Left hindlimb (tissue), 1 donor: ENCODE measurements around the gene COLQ.
"Not testable (repeated sequence)": the region's sequence is repeated elsewhere in the genome, so short reads cannot be mapped to it uniquely, and the experiment has no call there.

Experiments
- DNase-seq: peaks from one replicate; pipeline ENCODE4 v3.0.0-alpha.2; 2018

Gene COLQ

DNA sequence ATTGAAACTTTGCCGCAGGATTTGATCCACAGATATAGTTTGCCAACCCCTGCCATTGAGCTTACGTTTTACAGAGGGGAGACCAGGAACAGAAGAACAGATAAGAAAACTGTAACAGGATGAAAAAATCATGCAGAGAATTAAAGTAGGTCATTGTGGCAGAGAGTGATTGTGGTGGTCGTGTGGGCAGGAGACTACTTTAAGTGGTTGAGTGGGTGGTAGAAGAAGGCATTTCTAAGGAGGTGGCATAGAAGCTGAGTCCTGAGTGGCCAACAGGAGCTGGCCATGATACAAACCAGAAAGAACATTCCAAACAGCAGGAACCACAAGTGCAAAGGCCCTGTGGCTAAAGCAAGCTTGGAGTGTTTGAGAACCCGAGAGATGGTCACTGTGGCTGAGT, 34.5 kb downstream of the COLQ start:
- no peak for DNase-seq

DNA sequence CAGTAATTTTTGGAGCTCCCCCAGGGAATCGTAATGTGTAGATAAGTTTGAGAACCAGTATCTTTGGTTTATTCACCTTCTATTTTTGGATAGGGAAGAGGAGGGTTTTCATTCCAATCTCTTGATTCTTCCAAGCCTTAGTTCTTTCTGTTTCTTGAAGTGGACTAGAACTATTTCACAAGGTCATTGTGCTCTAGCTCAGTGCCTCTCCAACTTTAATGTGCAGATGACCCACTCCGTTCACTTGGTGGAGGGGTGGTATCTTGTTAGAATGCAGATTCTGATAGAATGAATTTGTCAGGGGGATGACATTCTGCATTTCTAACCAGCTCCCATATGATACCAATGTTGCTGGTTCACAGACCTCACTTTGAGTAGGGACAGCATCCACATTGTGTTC, 35.5 kb downstream of the COLQ start:
- no peak for DNase-seq

DNA sequence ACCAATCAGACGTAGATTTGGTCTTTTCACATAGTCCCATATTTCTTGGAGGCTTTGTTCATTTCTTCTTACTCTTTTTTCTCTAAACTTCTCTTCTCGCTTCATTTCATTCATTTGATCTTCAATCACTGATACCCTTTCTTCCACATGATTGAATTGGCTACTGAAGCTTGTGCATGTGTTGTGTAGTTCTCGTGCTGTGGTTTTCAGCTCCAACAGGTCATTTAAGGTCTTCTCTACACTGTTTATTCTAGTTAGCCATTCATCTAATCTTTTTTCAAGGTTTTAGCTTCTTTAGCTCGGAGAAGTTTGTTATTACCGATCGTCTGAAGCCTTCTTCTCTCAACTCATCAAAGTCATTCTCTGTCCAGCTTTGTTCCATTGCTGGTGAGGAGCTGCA, 37.0 kb downstream of the COLQ start:
- not testable (repeated sequence) for DNase-seq

DNA sequence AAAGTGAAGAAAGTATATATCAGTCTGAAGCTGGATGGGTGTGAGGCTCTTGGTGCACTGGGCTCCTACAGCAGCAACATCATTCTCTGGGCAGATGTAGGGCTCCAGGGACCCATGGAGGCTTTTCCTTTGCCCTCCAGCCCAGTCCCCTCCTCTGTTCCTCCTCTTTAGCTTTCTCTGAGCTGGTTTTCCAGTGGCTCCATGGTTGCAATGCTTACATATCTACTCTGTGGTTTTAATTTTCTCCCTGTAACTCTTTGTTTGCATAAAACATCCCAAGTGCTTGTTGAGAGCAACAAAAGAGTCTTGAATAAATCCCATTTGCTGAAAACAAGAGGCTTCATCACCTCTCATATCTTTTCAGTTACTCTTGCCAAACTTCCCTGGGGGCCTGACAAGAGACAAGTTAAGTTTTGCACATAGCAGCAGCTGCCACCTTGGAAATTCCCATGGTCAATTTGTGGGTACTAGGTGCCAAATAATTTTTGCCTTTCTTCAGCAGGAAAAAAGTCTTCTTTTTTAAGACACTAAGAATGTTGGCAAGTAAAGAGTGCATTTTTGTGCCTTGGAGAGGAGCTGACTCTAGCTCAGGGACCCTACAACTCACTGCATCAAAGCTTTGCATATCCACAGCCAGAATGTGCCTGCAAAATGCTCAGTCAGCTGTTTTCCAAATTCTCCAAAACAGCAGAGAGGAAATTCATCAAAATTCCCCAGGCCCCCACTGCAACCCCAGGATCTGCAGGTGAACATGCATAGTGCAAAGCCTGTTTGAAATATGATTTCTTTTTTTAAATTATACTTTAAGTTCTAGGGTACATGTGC, 41.9 kb downstream of the COLQ start:
- DNase-seq = no peak

DNA sequence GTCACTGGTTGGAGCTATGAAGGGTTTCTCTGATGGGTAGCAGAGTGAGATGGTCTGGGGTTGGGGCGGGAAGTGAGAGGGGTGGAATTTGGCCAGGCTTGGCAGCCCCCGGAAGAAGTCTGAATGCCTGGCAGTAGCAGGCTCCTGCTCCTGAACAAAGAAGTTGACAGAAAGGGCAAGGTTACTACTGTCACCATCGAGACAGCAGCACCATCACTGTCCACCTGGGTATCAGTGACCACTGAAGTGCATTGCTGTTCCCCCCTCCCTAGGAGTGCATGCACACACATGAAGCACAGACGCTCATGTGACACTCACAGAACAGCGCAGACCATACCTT, 42.9 kb downstream of the COLQ start:
- DNase-seq = no peak

DNA sequence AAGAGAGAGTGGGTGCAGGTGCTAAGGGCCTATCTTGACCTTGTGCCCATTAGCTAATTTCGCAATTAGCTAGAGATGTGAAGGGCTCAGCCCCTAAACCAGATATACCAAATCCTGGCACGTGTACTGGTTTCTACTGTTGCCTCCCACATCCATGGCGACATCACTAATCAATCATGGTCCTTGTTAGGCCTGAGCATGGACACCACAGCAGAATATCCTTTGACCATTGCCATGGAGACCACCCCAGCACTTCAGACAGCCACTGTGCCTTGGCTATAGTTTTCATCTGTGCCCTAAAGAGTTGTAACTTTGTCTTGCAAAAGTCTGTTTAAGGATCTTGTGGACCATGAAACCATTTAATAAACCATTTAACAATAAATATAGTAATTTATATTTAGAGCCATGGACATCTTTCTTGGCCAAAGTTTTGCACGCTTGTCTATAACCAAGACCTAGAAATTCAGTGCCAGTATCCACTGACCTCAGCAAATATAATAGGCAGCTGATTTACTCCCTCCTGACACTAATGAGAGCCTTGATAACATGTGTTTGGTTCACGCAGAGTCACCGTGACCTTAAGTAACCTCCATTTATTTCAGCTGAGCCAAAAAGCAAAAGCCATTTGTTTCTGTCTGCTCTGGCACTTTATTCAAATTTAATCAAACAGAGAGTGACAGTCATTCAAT, 43.4 kb downstream of the COLQ start:
- DNase-seq = no peak

DNA sequence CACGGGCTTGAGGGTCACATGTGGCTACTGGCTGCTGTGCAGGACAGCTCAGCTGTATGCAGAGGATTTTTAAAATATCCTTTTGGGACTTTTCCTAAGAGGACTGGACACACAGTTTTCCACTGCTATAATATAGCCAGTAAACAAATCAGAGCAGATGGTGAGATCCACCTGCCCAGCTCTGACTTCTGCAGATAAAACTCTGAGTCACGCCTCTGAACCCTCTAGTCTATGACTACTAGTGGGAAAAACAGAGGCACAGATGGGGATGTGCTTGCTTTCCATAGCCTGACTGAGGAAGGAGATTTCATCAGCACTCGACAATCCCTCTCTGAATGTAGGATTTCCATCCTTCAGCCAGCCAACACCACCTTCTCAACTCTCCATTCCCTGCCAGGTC, 45.1 kb downstream of the COLQ start:
- no peak for DNase-seq

DNA sequence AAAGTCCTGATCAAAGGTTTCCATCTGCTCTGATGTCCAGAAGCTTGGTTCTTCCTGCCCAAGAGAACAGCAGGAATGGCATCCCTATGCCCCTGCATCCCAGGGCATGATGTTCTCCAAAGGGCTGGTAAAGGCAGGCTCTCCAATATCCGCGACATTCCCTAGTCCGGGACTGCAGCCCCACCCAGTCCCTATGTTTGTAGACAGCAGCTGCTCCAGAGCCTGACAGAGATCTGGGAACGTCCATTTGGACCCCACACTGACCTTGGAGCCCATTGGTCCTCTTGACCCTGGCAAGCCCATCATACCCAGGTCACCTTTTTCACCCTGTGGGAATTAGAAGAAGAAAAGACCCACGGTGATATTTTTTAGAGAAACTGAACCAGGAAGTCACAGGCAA, 46.3 kb downstream of the COLQ start:
- no peak for DNase-seq

DNA sequence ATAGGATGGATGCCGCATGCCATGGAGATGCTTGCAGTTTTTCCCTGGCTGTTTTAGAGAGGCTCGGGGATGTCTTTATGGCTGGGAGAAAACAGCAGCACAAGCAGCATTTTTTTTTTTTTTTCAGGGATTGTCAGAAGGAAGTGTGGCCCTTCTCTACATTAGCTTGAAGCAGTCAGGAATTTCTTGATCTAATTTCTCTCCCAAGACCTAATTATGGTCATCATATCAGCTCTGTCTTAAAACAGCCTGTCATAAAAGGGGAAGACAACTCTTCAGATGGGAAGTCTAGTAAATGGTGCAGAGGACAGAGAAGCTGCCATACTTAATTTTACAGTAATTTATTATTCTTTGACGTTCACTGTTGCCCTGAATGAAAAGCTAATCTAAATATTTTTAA, 49.6 kb downstream of the COLQ start:
- DNase-seq = no peak

DNA sequence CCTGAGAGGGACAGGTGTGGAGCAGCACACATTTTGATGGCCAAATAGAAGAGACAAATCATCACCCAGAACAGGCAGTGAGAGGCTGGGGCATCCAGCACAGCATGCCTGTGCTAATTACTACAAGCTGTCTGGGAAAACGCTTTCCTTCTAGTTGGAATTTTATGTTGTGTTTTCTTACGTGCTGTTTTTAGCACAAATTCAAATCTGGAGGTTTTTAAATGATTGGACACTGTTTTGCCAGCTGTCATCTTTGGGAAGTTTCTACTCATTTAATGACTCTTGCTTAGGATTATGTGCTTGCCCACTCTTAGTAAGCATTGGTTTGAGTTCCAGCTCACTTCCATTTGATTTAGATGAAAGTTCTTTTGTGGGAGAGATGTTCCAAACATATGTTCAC, 50.7 kb downstream of the COLQ start:
- no peak for DNase-seq

DNA sequence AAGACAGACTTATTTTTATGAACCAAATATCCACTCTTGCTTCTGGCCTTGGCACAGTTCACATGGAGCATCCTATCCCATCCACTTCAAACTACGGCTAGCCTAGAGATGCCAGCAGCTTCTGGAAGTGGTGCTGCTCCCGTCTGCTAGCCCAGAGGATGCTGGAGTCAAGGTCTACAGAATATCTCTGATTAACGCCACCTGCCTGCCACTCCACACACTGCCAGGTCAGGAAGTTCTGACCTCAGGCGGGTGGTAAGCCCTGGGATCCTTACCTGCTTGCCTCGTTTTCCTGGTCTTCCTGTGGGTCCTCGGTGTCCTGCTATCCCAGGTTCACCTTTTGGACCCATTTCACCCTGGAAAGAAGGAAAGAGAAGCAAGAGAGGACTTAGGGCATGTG, 51.2 kb downstream of the COLQ start:
- DNase-seq = no peak

DNA sequence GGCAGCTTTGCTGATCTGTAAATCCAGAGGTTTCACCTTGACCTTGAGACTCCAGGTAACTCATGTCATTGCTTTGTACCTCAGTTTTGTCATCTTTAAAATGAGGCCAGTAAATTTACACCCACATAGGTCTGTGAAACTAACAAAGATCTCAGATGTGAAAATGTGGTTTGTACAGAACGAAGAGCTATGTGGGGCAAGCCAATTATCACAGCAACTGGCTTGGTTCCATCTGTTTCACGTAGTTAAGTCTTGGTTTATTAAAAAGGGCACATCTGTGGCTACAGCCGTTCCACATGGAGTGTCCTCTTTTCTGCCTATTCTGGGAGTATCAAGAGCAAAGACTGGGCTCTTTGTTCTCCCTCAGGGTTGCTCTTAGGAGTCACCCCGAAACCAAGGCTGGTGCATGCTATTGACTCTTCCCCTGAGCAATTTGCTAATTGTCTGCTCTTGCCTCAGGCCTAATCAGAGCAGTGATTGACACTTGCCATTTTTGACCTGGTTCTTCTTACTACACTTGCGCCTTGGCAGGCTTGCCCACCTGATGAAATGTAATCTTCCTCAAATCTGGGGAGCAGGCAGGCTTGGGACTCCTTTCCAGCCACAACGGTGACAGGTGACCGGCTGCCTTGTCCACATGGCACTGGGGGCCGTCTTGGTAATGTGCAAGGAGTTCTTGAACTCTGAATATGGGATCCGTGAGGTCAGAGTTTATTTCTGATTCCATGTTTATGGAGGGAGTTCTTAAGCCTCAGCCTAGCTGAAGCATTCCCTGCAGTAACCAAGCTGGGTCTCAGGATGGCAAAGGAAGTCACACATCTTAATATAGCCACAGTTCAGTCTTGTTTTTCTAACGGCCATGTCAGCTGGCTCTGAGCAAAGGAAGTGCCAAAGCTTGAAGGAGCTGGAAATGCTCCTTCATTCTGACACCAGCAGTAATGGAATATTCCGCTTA, 54.0 kb downstream of the COLQ start:
- DNase-seq = no peak

DNA sequence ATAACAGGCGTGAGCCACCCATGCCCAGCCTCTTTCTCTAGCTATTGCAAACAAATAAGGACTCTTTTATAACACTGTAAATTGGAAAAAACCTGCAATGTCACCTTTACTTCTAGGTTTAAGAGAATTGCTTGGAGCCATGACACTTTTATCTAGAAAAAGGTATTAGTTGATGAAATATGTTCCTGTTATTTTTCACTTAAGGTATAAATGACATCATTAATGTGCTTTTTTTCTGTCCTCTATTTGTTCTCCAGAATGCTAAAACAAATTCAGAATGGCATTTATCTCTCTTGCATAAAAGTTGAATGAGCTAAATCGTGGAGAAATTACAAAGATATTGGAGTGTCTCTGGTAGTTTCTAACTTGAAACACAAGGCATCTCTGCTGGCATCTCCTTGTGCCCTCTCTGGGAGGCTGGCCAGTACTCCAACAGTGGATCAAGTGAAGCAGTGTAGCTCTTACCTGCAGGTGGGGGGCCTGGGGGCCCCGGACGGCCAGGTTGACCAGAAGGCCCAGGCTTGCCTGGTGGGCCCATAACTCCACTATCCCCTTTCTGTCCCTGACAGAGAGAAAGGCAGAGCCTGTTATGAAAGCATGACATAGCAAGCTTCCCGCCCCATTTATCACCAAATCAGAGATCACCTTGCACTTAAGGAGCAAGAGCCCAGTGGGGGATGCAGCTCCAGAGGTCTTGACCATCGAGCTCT, 55.5 kb downstream of the COLQ start:
- no peak for DNase-seq

DNA sequence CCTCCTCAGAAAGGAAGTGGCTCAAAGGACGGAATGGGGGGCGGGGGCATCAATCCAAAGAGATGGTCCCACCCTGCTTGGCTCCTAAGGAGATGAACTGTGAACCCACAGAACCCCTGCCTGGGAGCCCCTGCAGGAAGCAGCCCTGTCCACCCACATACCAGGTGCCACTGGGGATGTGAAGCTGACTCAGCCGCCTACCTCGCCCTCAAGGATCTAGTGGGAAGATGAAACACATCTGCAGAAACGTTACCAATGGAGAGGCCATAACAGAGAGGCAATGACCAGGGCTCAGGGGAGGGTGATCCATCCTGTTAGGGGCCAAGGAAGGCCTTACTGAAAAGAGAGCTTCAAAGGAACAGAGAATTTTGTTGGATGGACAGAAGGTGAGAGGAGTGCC, 59.1 kb downstream of the COLQ start:
- no peak for DNase-seq

DNA sequence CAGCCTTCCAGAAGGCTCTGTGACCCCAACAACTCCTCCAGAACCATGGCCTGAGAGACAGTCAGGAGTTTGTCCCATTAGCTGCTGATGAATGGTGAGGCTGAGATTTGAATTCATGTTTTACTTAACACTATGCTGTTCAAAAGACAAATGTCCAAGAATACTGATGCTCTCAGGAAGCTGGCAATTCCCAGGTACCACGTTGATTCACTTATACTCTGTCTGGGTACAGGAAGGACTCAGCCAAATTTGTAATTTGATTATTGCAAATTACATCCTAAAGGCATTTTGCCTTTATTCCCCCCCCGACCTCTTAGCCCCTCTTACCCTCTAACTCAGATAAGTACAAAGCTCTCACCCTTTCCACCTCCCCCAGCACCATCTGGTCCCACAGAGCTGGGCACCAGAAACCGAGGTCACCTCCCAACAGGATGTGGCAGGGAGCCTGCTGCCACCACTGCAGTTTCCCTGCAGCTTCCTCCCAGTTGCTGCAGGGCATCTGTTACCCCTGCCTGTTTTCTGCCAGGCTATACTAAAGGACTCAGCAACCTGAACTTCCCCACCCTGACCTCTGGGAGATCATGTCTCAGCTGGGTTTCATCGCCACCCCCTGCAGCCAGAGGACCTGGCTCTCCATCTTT, 60.5 kb downstream of the COLQ start:
- no peak for DNase-seq

DNA sequence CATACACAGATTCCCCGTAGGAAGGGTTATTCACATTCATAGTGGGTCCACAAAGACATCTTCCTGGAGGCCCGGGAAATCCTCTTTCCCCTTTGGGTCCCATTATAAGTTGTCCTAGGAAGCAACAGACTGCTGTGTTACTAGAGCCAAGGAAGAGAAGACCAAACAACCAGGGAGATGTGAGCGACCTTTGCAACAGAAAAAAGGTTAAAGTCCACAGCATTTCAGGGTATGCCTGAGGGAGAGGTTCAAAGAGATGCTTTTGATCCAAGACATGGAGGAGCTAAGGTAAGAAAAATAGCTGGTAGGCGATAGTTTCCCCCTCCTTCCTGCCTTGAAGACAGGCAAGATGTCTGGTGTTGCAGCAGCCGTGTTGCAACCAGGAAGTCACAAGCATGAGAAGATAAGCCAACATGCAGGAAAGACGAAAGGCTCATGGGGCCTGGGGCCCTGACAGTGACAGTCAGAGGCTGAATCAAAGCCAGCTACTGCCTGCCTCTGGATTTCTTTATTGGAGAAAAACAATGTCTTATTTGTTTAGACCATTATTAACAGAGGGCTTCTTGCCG, 63.2 kb downstream of the COLQ start:
- DNase-seq = no peak

DNA sequence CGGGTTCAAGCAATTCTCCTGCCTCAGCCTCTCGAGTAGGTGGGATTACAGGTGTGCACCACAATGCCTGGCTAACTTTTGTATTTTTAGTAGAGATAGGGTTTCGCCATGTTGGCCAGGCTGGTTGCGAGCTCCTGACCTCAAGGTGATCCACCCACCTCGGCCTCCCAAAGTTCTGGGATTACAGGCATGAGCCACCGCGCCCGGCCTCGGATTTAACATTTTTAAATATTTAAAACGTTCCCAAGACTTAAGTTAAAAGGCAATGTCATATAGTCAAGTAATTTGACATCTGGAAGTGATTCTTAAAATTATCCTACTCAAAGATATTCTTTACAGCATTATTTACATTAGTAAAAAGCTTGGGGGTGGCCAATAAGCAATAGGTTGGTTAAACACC, 64.6 kb downstream of the COLQ start:
- not testable (repeated sequence) for DNase-seq

DNA sequence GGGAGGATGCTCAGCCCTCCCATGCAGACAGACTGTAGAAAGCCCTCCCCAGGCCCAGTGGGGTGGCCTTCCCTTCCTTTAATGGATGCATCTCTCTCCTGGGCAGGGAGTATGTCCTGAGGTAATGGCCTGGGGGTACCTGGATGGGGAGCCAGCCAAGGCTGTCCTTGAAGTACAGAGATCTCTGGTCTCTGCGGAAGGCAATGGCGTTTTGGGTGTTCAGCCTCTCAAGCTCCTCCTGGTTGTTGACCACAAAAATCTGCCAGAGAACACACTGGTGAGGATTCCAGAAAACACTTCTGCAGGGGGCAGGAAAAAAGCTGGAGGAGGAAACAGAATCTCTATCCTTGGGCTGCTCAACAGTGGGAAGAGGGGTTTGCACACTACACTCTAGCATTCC, 65.2 kb downstream of the COLQ start:
- DNase-seq = no peak

DNA sequence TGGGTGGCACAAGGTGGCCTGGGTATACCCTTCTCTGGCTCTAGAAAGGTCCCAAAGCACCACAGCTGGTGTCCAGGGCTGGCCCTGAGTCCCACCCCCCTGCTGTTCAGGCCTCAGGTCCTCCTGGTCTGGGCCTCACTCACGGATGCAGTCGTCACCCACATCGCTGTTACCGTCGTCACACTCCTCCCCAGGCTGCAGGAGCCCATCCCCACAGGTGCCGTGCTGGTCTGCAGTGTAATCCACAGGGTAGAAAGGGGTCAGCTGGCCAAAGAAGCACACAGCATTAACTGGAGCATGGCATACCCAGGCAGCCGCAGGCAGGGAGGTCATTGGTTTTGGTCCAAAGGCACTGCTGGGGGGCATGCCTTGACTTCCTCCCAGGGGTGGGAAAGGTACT, 65.8 kb downstream of the COLQ start:
- DNase-seq = no peak

DNA sequence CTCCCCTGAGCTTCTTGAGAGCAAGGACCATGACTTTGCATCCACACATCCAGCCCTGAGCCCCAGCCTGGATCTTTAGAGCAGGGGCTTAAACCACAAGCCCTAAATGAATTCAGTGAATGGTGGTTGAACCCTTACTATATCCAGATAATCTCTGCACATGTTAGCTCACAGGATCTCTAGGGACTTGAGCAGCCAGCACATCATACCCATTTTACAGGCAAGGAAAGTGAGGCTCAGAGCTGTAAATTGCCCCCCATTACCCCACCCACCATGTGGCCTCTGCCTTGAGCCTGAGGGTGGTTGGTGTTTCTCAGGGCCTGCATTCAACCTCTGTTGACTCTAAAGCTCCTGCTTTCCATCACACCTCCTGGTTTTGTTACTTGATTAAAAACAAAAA, 66.5 kb downstream of the COLQ start:
- no peak for DNase-seq

DNA sequence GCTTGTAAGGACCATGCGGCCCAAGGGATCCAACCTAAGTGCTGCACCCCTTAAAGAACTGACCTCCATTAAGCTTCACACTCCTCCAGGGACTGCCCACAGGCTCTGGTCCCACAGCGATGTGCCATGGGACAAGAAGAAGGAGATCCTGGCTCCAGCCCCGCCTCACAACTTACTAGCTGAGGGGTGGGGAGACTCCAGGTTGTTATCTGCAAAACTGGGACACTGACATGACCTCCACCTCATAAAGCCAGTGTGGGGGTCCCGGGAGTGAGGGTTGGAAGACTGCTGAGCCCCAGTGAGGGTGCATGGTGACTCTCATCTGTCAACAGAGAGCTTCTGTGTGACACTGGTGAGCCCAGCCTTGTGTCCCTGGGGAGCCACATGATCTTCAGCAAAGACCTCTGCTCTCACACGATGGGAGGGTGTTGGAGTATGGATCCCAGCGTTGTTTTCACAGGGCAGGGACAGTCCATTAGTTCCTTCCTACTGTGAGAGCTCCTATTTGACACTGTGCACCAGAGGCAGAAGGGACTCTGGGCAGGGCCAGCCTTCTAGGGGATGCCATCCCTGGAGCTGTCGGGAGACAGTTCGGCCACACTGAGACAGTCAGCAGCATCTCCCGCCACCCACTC, 67.4 kb downstream of the COLQ start:
- DNase-seq = no peak

DNA sequence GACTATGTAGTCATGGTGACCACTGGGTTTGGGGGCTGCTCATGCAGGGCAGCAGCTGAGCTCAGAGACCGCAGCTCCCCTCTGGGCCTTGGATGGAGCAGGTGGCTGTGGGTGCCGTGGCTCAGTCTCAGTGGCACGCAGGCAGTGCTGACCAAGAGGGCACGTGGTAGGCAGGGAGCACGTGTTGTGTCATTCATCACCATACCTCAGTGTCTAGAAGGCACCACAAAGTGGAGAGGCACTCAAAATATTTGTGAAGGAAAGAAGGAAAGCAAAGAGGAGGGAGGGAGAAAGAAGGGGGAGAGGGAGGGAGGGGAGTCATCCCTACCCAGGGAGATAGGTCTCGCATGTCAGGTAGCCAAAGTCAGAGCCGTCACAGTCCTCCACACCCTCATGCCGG, 68.0 kb downstream of the COLQ start:
- DNase-seq = no peak
